ENCODE data around the gene ADAM12.

ADAM12 gene

DNA sequence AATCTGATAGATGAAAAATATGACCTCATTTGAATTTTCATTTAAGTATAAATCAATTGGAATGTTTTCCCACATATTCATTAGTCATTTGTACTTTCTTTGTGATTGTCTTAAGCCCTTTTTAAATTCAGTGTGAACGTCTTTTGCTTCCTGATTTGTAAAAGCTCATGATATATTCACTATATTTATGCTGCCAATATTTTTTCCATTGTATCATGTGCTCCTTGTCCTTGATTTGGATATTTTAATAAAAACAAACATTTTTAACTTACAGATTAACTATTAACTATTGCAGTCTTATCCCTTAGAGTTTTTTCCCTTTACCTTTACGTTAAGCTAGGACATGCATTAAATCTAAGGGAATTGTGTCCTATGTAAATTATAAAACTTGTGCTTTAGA is 157.7 kb downstream of the ADAM12 start:
- DNase-seq, result no peak

DNA sequence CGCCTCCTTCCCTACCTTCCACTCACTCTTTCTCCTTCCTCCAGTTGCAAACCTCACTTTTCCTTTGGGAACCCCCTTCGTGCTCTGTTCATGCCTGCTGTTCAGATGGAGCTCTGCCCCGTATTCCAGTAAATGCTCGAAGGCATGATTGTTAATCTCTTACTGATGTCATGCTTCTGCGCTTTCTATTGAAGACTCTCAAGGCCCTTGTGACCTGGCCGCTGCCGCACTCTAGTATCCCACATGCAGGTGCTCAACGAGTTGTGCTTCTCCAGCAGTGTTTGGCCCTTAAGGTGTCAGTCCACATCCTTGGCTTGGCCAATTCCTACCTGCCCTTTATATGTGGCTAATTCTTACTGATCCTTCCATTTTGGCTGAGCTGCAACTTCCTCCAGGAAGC is 158.6 kb downstream of the ADAM12 start:
- no peak for DNase-seq

DNA sequence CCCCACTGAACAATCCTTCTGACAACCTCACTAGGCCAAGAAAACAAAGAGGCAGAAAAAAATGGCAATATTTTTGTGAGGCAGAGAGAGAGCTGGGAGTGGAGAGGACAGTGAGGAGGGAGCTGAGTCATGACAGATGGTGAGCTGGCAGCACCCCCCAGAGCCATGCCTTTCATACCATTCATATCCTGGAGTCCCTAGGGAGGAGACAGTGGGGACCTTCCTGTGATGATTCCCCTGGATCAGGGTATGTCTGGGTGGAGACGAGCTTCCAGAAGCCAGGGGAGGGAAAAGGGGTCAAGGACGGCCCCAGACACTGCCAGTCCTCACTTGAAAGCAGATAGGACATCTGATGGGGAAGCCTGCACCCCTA is 160.5 kb downstream of the ADAM12 start:
- DNase-seq, result no peak

DNA sequence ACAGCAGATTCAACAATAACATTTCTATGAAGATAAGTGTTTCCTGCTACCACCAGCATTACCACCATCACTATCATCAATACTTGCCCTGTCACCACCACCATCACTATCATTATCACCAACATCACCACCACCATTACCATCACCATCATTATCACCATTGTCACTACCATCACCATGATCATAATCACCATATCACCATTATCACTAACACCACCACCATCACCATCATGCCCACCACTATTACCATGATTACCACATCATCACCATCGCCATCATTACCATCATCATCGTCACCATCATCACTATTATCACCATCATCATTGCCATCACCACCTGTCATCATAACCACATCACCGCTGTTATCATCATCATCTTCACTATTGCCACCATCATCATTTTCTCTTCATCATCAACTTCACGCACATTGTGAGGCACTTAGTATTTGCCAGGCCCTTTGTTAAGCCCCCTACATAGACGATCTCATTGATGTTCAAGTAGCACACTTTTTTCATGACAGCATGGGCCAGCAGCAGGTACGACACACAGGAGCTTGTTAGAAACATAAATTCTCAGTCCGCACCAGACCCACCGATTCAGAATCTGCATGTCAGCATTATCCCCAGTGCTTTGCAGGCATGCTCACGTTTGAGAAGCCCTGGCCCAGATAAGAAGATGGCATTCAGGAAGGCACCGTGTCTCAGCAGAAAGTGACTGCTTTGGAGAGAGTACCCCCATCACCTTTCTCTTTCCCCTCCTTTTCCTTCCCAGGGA is 161.1 kb downstream of the ADAM12 start:
- DNase-seq, result no peak

DNA sequence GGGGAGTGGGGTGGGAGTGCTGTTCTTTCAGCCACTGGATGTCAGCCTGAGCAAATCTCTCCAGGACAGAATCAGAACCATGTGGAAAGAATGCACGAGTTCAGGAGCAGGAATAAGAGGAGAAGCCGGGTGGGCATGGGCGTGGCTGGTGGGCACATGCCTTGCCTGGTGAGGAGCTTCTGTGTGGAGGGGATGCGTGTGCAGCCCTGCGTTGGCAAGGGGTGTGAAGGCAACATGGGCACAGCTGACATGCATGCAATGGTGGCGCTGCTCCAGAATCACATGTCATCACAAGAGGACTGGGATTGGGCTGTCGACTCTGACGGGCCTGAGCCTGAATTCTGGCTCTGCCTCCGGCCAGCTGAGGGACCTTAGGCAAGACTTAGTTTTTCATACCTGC is 162.1 kb downstream of the ADAM12 start:
- no peak for DNase-seq

DNA sequence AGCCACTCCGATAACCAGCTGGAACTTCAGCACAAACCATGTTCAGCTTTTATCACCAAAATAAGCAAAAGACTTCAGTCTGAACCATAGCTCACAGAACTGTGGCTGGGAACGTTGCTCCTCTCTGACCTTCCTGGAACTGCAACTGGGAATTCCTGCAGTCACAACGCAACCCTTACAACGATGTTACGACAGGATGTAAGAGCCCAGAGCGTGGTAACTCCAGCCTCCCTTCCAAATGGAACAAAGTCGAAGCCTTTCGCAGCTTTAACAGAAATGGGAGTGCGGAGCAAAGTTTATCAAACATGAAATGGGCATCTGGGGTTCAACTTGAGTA is 162.6 kb downstream of the ADAM12 start:
- no peak for DNase-seq

DNA sequence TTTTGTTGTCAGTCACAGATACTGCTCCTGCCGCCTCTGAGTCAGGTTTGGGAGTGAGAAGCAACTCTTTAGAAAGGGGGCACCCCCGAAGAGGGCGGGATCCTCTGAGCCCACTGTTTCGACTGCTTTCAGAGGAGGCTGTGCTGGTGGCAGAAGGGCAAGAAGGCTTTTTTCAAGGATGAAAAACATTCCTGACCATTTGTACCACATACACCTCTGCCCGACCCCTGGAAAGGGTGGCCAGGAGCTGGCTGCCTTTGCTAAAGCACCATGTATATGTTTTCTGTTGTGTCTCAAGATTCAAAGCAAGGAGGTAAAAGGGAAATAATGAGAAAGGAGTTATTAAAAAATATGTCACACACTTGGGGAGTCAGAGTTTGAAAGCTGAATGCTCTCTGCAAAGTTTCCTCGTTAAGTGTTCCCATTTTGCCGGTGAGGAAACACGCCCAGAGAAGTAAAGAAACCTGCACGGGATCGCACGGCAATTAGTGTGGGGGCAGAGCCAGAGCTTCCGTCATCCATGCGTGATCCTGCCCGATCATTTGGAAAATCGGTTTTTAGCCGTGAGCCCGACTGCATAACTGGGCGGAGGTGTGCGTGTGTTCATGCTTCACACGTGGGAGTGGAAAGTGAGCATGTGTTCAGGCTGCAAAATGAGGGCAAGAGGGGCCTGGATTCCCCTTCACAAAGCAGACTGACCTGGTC is 163.2 kb downstream of the ADAM12 start:
- DNase-seq, result no peak

DNA sequence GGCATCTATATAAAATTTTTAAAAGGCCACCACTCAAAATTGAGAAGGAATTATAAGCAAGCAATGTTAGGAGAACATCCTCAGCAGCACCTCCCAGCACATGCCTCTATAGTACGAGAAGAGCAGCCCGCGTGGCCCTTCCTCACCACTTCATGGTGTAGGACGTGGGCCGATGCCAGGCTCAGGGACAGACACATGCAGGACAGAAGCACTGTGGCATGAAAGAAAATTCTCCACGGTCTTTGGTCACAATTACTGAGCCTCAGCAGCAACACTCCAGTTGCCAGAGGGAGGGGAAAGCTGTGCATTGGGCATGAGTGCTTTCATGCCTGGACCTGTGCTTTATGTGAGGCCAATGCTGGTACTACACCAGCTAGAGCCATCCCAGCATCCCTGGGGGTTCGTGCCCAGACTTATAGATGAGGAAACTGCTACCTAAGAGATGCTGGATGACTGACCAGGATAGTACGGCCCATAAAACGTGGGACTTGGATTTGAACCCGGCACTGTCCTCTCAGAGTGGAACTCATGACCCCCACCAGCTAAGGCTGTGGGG is 164.7 kb downstream of the ADAM12 start:
- DNase-seq, result no peak

DNA sequence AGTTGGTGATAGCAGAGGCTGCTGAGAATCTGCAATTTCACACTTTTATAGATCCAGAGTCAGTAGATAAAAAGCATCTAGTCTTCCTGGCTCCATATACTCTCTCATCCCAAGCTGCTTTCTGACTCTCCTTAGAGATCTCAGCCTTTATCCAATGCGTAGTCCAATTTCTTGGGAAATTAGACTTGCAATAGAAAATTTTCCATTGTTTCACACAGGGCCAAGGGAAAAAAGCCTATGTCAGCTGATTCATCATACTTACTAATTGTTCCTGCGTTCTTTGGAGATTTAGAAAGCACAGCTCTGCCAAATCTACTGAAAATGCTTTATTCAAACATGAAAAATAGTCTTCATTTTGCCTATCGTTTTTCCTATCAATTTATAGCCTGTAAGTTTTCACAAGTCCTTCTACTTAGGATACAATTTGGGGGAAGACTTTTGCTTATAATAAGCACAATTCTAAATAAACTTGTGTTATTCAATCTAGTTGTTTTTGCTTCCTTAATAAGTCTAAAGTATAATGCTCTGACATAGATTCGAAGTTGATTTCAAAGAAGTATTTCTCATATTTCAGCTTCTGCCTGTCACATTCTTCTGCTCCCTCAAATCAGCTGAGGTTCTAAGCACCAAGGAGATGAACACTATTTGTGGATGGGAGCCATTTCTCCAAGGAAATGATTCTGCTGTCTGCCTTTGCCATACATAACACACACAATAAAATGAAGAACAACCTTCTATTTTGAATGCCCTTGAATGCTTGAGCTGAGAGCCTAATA is 165.4 kb downstream of the ADAM12 start:
- DNase-seq, result no peak

DNA sequence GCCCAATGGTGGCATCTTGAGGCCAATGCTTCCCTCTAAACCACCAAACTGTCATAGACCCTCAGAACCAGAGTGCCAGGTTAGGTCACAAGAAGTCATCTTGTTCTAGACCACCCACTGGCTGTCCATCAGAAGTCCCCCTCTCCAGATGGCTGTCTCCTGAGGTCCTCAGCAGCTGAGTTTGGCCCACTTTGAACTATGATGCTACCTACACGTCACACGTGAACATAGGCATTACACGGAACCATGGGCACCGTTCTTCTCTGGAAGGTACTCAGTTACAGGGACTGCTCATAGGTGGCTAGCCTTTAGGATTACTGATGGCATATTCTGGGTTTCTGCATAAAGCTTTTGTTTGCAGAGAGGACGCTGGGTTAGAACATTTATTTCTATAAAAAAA is 166.4 kb downstream of the ADAM12 start:
- DNase-seq, result no peak

DNA sequence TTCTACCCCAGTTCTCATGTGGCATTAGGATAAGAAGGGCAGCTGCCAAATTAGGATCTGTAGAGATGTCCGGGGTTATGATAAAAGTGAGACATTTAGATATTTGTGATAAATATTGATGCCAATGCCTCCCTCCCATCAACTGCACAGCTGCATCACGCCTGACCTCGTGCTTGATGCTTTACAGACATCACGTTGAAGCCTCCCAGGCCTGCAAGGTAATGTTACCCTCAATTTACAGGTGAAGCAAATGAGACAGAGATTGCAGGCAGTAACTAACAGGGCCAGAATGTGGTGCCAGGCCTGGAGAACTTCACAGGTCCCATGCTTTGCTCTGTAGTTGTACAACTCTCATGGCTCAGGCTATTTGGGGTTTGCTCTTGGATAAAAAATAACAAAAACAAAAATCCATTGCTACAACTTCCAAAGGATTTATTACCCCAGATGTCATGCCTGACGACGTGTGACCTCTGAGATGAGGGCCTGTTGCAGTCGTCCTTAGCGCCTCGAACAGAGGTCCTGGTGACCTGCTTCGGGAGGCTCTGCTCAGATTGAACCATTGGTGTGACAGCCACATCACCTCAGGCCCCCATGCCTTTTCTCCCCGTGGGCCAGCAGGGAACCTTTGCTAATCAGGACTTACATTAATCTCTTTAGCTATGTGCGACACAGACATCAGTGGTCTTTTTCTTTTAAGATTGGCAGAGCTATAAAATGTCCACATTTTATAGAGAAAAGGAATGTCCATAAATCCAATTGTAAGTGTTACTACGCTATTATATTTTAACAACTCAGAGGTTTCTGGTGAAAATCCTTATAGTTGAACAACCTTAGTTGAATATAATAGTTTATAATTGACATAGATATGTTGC is 169.3 kb downstream of the ADAM12 start:
- DNase-seq, result no peak

DNA sequence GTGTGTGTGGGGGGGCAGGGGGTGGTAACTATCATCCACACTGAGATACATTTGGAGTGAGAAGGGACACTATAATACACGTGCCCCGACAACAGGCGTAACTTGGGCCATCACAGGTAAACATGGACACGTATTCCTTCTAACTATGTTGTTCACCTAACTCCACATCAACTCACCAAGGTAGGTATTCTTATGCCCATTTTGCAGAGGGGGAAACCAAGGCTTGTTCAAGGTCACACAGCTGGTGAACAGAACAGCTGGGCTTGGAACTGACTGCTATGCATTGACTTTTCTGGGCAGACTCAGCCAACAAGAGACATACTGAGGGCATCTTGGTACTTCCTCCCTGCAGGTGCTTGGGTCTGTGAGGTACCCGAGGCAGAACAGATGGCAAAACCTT is 170.1 kb downstream of the ADAM12 start:
- no peak for DNase-seq

DNA sequence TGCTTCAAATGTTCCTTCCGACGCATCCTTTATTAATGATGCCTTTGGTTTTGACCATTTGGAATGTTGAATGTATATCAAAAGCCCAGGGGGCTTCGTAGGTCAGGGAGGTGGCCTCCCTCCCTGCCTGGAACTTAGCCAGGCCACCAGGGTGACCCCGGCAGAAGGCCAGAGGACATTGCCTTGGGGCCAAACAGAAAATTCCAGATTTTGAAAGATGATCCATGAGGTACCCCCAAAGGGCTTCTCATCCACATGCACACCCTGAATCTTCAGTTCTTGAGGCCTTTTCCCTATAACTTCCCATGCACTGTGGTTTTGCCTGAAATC is 171.7 kb downstream of the ADAM12 start:
- DNase-seq, result no peak

DNA sequence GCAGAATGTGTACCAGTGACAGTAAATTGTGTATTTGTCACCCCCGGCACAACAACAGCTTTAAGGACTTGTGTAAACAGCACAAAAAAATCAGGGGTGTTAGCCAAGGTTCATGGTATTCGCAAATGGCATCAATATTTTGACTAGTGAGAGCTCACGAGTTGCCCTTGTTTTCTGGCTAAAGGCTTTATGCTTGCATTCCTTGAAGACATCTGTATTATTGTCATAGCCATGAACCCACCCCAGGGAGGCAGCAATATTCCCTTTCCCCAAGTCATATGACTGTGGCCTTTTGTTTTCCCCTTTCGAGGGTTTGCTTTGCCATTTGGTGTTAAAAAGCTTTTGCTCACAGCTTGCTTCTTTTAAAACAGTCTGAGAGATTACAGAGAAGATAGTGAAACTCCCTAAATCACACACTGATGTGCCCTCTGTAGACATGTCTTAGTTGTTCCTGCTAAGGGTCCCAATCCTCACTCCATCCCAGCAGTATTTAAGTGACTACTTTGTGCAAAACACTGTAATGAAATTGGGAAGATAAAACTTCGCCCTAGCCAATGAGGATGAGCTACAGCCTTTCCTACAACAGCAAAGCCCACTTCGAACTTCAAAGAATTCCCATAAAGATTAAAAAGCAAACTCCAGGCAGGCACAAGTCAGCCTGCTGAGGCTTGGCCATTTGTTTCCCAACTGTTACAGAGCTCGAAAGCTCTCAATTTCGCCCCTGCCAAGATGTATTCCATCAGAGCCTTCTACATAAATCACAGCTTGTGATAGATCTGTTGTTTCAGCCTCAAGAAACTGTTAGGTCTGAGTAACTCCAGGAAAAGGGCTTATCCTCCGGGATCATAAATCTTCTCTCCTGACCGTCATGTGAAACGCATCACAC is 172.3 kb downstream of the ADAM12 start:
- DNase-seq, result no peak

DNA sequence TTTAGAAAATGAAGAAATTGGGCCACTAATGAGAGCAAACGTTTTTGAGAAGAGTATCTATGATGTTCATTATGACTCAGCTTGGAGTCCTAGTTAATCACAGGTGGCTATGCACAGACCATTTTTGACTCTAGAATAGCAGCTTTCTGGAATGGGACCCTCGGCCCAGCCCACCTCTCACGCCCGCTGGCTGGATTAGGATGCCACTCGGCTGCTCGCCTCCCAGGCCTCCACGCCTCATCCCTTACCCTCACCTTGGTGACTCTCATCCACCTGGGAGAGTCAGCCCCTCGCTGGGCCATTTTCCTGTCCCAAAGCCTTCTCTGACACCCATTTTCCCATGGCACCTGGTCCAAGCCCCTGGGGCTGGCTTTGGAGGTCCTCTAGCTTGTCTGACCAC is 173.6 kb downstream of the ADAM12 start:
- DNase-seq, result no peak

DNA sequence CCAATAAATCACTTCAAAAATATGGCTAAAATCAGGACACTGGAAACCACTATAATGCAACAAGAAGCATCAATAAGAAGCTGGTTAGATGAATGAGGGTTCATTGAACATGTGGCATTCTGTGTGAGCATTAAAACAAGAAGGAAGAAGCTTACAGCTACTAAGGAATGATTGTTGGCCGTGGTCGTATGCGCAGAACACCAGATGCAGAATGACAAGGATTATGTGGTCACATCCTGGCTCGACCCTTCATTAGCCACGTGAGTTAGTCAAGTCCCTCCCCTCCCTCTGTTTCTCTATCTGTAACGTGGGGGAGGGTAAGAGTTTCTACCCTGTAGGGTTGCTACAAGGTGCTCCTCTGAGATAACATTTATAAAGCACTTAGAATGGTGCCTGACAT is 174.3 kb downstream of the ADAM12 start:
- DNase-seq, result no peak

DNA sequence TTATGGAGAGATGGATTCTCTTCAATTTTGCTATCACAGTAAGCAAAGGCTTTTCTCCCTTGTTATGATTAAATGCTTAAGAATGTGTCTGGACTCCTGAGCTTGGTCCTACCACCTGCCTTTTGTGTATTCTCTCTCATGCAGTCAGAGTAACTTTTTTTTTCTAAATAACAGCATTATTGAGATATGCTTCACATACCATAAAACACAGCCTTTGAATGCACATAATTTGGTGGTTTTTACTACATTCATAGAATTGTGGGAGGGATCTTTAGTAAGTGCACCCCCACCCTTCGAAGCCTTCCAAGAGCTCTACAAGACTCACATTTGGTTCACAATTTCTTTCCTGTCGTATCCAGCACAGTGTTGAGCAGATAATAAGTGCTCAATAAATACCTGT is 175.5 kb downstream of the ADAM12 start:
- no peak for DNase-seq

DNA sequence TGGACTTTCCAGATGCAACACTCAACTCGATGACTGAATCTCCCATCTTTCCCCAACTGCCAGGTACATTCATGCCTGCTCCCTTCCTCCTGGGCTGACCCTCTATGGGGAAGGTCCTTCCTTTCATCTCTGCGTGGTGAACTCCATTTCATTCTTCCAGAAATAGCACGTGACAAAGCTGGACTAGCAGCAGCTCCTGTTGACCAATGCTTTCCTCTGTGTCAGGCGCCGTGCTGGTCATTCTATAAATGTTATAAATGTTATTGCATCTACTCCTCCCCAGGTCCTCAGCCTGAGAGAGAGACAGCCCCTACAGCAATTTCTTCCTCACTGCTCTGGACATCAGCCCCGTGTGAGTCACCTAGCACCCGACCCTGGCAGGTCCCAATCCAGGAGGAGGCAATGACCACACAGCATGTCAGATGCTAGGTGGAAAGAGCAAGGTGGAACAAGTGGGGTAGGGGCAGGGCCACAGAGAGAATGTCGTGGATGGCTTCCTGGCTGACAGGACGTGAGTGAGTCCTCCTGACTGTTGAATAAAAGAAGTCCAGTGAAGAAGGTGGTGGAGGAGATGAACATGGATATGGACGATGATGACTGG is 178.1 kb downstream of the ADAM12 start:
- DNase-seq, result no peak

DNA sequence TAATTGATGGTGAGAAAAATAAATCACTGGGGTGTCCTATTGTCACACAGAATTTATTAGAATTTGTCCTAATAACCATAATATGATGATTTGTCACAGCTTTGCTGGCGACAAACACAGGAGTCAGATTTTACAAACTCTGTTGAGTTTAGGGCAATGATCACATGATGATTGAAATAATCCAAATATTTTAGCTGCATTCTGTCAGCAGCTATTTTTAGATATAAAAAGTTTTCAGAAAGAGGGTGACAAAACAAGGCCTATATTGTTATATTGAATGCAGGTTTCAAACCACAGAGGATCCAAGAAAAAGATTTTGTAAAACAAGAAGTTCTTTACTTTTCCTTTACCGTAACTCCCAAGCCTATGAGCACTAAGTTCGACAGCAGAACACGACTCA is 178.8 kb downstream of the ADAM12 start:
- no peak for DNase-seq

DNA sequence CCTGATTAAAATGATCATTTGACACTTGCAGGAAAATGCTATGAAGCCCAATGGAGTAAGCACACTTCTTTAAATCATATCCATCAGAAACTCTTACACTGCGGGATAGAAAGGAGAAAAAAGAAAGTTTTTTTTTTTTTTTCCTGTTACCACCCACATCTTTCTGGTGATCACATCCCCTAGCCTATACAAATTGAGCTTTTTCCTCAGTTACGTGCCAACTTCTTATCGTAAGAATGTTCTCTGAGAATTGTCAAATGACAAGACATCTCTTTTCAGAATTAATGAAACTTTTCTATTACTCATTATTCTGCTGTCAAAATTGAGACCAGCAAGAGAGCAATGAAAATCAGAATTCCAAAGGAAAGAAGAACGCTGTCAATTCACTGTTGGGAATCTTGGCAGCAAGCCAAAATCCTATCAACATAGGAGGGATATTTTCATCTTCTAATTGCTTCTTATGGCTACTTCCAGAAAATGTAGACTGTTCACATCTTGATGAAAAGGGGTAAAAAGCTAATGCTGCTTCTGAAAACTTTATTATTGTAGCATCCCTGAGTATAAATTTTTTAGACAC is 179.5 kb downstream of the ADAM12 start:
- DNase-seq, result no peak

DNA sequence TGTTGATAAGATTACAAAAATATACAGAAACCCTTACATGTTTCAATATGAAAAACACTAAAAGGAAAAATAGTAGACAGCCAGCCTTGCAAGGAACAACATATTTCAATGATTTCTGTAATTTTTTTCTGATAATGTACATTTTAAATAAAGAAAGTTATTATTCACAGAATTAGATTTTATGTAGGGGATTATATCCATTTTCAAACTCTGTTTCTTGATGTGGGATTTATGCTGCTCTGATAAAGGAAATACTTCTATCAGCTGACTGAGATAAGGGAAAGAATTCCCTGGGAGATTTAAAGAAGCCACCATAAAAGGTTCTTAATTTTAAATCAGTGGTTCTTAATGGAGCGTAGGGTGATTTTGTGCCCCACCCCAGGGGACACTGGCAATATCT is 180.4 kb downstream of the ADAM12 start:
- DNase-seq, result no peak

Measured in stimulated activated CD4-positive, alpha-beta T cell treated with anti-CD3 and anti-CD28 coated beads, Interleukin-4, amount 100 ng/mL, for 1 hour (primary cell).